HG03469 (cell line): Measurements from ENCODE around the gene LNPK.
"Not testable (repeated sequence)": the region's sequence is repeated elsewhere in the genome, so short reads cannot be mapped to it uniquely, and the experiment has no call there.

Experiments
- ATAC-seq: cut with Tn5 transposase; IDR thresholded peaks from one replicate; pipeline ENCODE4 v1.9.1; 2021; ENCODE audit warnings: mild to moderate bottlenecking, moderate library complexity, moderate number of reproducible peaks; ENCODE audit not compliant: unreplicated experiment

LNPK gene

GRCh38 chr2:175913267-175913666 is 88.8 kb downstream of the LNPK start:
- not testable (repeated sequence) for ATAC-seq

- no peak for ATAC-seq
These were observed 98.0 kb downstream of the LNPK start for GRCh38 chr2:175904035-175904434.

- no peak for ATAC-seq
These were observed 98.6 kb downstream of the LNPK start for GRCh38 chr2:175903384-175903936.

GRCh38 chr2:175895957-175896356 is 106.1 kb downstream of the LNPK start:
- not testable (repeated sequence) for ATAC-seq

- ATAC-seq, result no peak
These were observed 110.0 kb downstream of the LNPK start for GRCh38 chr2:175892046-175892445.

- no peak for ATAC-seq
These were observed 111.3 kb downstream of the LNPK start for GRCh38 chr2:175890636-175891242.

GRCh38 chr2:175889701-175890302 is 112.3 kb downstream of the LNPK start:
- no peak for ATAC-seq

GRCh38 chr2:175887776-175888175 is 114.3 kb downstream of the LNPK start:
- ATAC-seq, result no peak

GRCh38 chr2:175884697-175885393 is 117.2 kb downstream of the LNPK start:
- ATAC-seq, result no peak

GRCh38 chr2:175883586-175884194 is 118.4 kb downstream of the LNPK start:
- ATAC-seq, result no peak

GRCh38 chr2:175879679-175880078 is 122.4 kb downstream of the LNPK start:
- ATAC-seq, result no peak

GRCh38 chr2:175877845-175878544 is 124.1 kb downstream of the LNPK start:
- ATAC-seq, result no peak

- no peak for ATAC-seq
These were observed 127.8 kb downstream of the LNPK start for GRCh38 chr2:175874291-175874690.
